GM19328 (cell line): ENCODE data around the gene SIRT6.
"Not testable (repeated sequence)": the region's sequence is repeated elsewhere in the genome, so short reads cannot be mapped to it uniquely, and the experiment has no call there.

Source experiments
- ATAC-seq: cut with Tn5 transposase; IDR thresholded peaks from one replicate; pipeline ENCODE4 v1.9.1; 2021; ENCODE audit warnings: mild to moderate bottlenecking, moderate library complexity; ENCODE audit not compliant: unreplicated experiment

Gene SIRT6

DNA sequence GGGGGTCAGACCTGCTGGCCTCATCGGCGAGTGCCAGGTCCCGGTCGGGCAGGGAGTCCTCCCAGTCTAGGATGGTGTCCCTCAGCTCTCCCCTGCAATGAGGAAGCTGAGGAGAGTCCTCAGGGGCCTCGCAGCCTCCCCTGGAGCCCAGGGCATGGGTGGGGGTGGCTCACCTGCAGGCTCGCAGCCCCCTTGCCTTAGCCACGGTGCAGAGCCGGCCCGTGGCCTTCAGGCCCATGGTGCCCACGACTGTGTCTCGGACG is 6.8 kb downstream of the SIRT6 start:
- no peak for ATAC-seq

DNA sequence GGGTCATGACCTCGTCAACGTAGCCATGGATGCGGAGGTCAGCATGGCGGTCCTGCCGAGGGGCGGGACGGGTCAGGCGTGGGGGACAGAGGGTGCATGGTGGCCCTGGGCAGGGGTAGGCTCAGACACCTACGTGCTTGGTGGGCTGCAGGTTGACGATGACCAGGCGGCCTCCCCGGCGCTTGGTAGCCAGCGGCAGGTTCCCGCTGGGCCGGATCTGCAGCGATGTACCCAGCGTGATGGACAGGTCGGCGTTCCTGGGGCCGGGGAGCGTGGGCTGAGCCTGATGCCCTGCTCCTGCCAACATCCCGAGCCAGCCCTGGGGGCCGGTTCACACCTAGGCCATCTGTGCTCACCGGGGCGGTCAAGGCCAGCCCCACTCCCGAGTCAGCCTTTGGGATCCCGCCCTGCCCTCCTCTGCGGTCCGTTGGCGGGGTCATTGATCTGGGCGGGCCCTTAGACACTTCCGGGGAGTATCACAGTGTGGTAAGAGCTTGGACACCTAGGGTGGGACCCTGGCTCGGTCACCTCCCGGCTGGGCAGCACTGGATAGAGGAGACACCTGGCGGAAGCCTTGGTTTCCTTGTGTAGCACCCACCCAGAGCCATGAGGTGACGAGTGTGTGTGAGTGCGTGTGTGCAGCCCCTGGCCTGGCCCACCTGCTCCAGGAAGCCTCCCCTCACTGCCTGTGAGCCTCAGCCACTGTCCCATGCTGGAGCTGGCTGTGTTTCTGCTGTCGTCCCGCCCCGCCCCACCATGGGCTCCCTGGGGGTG is 7.3 kb downstream of the SIRT6 start:
- no peak for ATAC-seq

DNA sequence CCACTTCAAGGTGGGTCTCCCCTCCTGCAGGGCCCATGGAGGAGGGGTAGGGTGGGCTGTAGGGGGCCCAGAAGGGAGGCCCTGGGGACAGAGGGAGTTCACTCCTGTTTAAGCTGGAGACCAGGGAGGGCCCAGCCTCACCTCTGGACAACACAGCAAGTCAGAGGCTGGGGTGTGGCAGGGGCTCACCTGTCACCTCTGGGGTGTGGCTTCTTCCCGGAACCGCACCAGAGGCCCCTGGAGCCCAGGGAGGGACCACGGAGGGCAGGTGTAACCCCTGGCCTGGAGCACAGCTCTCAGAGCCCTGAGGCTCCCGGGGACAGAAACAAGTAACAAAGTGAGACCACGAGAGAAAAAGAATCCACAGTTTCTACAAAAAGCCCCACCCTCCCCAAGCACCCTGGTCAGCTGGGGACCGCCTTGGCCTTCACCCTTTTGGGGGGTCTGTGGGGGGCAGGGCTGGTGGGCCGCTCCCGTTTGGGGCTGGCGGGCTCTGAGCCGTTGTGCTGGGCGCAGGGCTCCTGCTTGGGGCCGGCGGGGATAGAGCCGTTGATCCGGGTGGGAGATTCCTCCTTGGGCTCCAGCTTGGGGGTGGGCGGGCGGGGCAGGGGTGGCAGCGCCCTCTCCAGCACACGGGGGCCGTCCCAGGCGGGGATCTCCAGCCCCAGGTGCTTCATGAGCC is 8.0 kb downstream of the SIRT6 start:
- ATAC-seq, result no peak

DNA sequence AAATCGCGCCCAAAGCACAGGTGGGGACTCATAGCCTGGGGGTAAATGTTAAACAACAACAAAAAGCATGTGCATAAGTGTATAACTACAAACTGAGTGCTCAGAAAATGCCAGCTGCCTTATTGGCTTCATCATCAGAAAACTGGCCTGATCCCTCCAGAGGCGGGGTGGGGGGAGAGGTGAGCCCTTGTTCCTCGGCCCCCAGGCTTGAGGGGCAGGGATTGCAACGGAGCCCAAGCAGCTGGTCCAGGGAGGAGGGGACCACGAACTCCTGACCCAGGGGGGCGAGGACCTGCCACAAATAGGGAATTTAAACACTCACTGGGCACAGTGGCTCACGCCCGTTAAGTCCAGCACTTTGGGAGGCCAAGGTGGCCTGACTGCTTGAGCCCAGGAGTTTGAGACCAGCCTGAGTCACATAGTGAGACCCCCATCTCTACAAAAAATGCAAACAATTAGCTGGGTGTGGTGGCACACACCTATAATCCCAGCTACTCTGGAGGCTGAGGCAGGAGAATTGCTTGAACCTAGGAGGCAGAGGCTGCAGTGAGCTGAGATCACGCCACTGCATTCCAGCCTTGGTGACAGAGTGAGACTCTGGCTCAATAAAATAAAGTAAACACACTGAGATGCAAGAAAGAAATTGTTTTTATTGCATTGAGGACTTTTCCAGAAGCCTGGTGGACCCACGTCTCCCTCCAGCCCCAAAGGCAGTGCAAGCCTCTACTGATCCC is 8.7 kb downstream of the SIRT6 start:
- ATAC-seq, result no peak

DNA sequence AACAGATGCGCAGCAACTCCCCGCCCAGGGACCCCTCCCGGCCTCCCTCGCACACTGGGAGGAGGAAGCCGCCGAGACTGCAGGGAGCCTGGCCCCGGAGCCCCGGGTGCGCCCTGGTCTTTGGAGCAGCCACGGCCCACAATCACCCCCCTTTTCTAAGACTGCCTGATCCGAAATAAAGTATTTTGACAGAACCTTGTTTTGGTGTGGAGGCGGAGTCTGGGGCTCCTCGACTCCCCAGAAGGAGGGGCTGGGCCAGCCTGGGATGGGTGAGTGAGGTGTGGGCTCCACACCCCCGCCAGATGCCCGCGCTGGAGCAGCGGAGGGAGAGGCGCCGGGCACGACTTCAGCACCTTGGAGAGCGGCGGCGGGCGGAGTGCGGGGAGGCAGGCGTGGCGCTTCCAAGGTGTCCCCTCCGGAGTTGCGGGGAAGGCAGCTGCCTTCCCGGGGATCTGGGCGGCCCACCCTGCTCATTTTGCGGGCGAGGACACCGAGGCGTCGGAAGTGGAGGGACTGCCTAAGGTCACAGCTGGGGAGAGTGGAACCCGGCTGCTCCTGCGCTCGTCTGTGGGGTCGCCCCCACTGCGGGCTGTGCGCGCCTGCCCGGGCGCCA is 9.4 kb downstream of the SIRT6 start:
- ATAC-seq, result no peak

DNA sequence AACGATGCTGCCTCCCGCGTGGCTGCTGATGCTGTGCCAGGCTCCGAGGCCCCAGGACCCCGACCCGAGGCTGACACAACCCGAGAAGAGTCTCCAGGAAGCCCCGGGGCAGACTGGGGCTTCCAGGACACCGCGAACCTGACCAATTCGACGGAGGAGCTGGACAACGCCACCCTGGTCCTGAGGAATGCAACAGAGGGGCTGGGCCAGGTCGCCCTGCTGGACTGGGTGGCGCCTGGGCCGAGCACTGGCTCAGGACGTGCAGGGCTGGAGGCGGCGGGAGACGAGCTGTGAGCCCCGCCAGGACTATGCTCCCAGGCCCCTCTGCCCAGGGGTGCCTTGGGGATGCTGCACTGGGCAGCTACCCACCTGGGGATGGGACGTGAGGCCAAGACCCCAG is 10.7 kb downstream of the SIRT6 start:
- ATAC-seq, result no peak

DNA sequence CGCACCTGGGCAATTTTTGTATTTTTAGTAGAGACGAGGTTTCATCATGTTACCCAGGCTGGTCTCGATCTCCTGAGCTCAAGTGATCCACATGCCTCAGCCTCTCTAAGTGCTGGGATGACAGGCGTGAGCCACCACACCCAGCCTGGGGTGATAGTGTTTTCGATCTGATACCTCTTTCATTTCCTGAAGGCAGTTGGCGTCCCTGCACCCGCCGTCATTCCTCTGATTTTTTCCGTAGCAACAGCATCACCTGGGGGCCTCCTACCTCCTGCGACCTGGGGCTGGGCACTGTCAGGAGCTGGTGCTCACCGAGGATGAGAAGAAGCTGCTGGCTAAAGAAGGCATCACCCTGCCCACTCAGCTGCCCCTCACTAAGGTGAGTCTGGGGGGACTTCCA is 18.1 kb downstream of the SIRT6 start:
- ATAC-seq, result no peak

DNA sequence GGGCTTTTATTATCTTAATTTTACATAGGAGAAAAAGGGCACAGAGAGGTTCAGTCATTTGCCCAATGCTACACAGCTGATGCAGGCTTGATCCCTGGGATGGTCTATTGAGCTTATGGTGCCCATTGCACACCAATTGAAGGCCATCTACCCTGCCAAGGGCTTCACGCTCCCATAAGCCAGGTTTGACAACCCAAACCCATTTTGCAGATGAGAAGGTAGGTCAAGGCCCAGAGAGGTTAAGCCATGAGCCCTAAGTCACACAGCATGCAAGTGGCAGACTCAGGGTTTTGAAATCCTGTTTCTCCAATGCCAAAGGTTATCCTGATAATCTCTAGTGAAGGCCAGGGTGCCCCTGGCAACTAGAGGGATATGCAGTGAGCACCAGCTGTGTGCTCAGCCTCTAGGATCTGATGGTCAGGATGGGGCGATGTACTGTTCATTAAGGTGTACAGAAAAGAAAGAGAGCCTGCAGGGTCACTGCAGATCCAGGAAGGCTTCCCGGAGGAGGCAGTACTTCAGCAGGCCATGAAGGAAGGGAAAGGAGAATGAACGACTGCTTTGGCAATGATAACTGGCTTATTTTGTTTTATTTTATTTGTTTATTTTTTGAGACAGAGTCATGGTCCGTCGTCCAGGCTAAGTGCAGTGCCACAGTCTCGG is 20.8 kb downstream of the SIRT6 start:
- no peak for ATAC-seq

DNA sequence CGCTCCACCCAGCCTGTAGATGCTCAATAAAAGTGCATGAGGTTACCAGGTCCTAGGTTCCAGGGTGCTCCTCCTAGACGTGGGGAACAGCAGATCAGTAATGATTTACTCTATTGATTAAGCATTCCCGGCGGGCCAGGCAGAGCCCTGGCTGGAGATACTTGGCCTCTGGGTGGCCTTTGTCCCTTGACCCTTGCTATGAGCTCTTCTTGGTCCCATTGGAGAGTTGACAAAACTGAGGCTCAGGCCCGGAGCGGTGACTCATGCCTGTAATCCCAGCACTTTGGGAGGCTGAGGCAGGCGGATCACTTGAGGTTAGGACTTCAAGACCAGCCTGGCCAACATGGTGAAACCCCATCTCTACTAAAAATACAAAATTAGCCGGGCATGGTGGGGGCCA is 24.4 kb downstream of the SIRT6 start:
- not testable (repeated sequence) for ATAC-seq

DNA sequence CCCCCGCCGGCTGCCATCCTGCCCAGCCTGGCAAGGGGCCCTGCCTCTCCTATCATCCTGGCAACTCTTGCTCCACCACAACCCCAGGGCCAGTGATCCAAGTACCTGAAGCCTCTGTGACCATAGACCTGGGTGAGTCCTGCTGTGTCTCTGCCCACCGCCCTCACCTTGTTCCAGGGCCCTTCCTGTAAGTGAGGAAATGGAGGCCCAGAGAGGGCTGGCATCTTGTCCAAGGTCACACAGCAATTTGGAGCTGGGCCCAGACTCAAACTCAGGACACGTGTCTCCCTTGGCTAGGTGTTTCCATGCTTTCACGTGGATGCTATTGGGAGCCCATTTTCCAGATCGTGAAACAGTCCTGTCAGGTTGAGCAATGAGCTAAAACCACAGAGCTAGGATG is 25.2 kb downstream of the SIRT6 start:
- no peak for ATAC-seq

DNA sequence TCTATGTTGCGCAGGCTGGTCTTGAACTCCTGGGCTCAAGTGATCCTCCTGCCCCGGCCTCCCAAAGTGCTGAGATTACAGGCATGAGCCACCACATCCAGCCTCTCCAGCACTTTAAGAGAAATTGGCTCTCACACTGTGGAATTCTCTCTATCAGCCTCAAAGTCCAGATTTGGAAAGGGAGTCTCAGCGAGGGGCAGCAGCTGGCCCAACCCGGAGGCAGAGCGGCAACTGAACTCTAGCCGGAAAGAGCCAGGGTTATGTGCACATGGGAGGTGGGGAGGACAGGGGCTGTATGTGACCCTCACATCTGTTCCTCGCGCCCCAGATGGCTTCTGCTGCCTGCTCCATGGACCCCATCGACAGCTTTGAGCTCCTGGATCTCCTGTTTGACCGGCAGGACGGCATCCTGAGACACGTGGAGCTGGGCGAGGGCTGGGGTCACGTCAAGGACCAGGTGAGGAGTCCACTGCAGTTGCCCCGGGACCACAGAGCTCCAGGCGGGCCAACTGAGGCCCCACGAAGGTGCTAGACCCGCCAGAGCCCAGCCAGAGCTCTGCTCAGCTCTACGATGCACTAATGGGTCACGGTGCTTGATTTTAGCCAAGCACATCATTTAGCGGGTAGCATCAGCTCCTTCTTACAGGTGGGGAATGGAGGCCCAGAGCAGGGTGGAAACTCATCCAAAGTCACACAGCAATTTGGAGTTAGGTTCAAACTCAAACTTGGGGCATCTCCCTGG is 27.6 kb downstream of the SIRT6 start:
- no peak for ATAC-seq

DNA sequence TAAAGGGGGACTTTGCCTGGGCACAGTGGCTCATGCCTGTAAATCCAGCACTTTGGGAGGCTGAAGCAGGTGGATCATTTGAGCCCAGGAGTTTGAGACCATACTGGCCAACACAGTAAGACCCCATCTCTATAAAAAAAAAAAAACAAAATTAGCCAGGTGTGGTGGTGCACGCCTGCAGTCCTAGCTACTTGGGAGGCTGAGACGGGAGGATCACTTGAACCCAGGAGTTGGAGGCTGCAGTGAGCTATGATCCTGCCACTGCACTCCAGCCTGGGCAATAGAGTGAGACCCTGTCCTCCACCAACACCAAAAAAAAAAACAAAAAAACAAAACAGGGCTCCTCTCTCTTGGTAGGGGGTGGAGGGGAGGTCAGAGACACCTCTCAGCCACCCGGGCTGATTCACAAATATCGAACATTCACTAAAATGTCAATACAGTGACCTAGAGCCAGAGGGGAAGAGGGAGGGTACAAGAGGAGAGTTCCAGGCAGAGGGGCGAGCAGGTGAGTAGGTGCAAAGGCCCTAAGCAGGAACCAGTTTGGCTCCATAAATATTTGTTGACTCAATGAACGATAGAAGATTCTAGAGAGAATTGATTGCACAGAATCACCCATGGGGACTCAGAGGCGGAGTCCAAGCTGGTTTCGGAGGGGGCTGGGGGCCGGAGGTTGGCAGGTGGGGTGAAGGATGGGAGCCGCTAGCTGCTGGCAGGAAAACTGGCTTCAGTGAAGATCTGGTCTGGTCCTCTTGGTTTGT is 29.9 kb downstream of the SIRT6 start:
- no peak for ATAC-seq

DNA sequence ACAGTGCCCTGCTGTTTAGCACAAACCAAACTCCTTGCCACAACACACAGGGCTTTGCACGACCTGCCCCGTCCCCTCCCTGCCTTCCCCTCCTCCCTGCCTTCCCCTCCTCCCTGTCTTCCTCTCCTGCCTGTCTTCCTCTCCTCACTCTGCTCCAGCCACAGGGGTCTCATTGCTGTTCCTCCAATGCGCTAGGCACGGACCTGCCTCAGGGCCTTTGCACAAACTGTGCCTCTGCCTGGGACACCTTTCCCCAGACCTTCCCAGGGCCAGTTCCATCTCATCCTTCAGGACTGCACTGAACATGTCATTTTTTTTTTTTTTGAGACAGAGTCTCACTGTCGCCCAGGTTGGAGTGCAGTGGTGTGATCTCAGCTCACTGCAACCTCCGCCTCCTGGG is 30.7 kb downstream of the SIRT6 start:
- ATAC-seq, result no peak

DNA sequence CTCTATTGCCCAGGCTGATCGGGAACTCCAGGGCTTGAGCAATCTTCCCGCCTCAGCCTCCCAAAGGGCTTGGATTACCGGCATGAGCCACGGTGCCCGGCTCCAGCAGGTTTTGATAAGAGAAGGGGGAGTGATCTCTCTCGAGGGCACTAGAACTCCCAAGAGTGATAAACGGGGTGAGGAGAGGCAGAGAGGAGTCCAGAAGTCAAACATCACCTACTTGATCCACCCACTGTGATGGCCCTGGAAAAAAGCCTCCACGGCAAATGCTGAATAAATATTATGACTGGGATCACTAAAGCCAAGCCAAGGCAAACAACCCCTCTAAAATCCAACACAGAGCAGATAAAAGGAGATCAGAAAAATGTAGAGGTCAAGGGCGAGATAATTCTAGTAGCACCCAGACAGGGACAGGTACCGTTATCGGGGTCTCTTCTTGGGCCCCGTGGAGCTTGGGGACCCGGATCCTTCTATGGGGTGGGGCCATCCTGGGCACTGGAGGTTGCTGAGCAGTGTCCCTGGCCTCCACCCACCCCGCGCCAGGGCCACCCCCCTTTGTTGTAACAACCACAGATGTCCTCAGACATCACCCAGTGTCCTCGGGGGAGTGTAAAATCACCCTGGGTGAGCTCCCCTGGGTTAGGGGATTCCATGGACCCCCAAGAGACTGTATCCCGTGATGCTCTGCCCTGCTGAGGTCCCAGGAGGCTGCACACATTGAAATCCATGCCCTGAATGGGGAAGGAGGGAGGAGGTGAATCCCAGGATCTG is 32.7 kb downstream of the SIRT6 start:
- no peak for ATAC-seq

DNA sequence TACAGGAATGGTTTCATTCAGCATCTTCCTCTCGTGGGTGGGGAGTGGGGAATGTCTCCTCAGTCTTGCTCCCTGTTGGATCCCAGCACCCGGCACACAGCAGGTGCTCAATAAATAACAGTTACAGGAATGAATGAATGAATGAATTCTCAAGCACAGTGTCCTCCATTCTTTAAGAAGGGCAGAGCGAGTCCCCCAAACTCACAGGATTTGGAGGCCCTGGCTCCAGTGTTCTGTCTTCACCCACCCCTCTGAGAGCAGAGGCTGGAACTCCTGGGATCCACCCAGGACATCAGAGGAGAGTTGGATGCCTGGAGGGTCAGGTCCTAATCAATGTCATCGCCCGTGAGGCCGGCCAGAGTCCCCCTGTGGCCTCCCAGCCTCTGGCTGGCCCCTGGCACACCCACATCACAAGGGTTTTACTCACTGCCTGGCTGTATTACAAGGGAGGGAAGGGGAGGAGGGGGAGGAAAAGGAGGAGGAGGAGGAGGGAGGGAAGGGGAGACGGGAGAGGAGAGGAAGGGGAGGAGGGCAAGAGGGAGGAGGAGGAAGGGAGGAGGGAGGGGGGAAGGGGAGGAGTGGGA is 37.6 kb downstream of the SIRT6 start:
- no peak for ATAC-seq

DNA sequence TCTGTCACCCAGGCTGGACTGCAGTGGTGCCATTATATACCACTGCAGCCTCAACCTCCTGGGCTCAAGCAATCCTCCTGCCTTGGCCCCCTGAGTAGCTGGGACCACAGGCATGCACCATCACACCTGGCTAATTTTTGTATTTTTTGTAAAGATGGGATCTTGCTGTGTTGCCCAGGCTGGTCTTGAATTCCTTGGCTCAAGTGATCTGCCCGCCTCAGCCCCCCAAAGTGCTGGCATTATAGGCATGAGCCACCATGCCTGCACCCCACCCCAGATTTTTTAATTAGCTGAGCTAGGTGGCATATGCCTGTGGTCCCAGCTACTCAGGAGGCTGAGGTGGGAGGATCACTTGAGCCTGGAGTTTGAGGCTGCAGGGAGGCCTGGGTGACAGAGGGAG is 39.4 kb downstream of the SIRT6 start:
- not testable (repeated sequence) for ATAC-seq

DNA sequence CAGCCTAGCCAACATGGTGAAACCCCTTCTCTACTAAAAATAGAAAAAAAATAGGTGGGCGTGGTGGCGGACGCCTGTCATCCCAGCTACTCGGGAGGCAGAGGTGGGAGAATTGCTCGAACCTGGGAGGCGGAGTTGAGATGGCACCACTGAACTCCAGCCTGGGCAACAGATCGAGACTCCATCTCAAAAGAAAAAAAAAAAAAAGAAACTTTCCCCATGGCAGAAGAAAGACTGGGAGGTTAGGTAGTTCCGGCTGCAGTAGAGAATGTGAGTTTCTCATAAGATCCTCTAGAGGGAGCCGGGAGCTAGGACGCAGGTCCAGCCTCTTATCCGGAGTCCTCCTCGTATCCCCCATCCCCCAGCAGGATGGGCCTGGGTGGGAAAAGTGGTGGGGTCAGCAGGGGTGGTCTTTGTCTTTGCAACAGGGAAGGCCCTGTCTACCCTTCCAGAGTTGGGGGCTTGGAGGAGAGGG is 42.1 kb downstream of the SIRT6 start:
- no peak for ATAC-seq

DNA sequence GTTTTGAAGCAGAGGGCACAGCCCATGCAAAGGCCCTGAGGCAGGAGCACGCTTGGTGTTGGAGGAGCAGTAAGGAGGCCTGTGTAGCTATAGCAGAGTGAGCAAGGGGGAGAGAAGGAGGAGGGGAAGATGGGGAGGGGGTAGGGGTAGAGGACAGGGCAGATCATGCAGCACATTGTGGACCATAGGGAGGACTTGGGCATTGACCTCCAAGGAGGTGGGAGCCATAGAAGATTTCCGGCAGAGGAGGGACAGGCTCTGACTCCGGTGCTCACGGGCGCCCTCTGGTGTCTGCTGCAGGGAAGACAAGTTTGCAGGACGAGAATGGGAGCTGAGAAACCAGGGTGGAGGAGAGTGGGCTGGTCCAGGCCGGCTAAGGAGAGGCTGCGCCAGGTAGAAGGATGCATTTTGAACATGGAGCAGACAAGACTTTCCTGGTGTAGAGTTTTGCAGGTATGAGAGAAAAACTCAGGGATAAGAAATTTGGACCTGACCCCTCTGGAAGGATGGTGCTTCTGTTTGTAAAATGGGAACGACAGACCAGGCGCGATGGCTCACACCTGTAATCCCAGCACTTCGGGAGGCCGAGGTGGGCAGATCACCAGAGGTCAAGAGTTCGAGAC is 42.6 kb downstream of the SIRT6 start:
- no peak for ATAC-seq
